HG02938 (cell line): ENCODE measurements around the gene PCMT1.
A peak's percentile ranks its signal among the peaks of the same experiment; 100 is the strongest.
"Not testable (repeated sequence)": the region's sequence is repeated elsewhere in the genome, so short reads cannot be mapped to it uniquely, and the experiment has no call there.

ENCODE experiments used
- ATAC-seq: cut with Tn5 transposase; IDR thresholded peaks from one replicate; pipeline ENCODE4 v1.9.1; 2021; ENCODE audit warnings: mild to moderate bottlenecking, moderate library complexity; ENCODE audit not compliant: unreplicated experiment

Gene PCMT1

DNA sequence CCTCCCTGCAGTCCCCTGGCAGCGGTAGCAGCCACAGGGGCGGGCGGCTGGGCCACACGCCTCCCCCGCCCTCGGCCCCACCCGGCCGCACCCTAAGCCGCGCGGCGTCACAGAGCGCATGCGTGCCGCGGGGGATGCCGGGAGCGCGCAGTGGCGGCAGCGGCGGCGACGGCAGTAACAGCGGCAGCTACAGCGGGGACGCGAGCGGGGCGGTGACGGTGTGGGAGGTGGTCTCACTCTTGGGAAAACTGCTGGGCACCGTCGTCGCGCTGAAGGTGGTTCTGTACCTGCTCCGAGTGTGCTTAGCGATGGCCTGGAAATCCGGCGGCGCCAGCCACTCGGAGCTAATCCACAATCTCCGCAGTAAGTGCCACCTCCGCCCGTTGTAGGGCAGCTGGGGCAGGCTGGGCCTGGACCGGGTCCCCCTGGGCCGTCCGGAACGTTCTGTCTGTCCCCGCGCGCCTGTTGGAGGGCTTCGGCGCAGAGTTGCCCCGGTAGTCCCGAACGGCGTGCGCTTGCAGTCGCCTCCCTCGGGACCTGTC lies at the start of gene PCMT1:
Gene PCMT1, plus strand, starts transcription at position 148 of the 542 bp plus-strand sequence. Its CDS starts 161 bp downstream, at position 309.
- ATAC-seq, result peak; percentile 72

DNA sequence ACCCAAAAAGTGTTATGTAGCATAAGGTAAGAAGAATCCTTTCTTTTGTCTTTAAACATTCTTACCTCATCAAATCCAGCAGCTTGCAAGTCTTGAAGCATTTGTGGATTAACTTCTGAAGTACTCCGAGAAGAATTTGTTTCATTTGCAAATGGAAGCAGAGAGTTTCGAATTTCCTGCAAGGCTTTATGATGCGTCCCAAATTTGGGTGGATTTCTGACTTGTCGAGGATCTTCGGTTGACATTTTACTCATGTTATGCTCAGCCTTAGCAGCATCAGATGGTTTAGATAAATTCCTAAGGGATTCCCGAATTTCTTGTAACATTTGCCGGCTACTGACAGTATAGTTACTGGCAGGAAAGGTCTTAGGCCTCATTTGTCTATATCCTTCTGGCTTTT lies 47.8 kb upstream of the PCMT1 start:
- ATAC-seq, result no peak

DNA sequence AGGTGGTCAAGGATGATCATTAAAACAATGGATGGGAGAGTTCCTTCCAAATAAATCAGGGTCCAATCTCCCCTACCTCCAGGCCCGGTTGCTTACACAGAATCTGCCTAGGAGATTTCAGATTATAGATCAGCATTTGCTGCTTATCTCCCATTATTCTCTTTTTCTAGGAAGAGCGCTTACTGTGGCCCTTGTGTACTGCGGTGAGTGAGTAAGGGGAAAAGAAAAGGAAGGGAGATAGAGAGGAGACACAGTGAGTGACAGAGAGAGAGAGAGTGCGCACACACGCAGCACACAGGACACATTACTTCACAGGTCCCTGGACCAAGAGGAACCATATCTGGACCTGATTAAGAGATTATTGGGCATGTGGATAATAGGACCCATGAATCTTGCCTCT lies 37.8 kb upstream of the PCMT1 start:
- ATAC-seq, result no peak

DNA sequence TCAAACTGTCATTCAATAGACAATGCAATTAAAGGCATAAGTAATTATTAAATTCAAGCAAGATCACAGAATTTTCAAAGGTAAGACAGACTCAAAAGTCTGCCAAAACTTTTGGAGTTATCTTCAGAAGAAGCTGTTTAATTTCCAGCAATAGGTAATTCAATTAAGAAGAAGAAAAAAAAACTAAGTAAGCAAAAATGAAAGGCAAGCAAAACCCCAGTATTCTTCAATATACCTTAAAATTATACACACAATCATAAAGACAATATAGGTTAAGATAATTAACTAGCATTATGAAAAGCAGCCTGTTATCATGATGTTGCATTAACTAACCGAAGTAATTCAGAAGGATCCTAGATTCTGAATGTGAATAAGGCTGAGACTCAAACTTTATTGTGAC lies 35.1 kb upstream of the PCMT1 start:
- ATAC-seq, result no peak

DNA sequence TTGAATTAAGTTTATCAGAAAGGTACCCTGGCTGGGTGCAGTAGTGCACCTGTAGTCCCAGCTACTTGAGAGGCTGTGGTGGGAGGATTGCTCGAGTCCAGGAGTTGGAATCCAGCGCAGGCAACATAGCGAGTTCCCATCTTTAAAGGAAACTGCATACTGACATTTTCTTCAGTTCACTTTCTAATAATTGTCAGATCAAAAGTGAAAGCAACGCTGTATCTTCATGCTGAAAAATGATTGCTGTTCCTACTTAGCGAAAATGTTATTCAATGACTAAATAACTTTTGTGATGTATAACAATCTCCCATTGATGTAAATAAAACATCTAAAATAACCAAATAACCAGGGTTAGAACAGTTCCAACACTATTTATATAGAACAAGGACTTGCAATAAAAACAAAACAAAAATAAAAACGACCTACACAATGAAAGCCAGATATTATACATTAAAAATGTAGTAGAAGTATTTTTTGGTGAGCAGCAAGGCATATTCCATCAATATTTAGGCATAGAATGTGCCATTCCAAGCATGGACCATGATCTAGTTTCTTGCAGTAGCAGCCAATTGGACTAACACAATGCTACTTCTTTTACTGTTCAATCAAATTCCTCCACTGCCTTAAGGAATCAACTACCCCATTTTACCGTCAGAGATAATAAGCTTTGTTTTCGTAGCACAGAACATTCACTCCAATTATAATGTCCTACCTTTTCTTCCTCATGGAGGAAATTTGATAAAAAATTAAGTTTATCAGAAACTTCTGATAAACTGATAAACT lies 33.2 kb upstream of the PCMT1 start:
- ATAC-seq, result no peak

DNA sequence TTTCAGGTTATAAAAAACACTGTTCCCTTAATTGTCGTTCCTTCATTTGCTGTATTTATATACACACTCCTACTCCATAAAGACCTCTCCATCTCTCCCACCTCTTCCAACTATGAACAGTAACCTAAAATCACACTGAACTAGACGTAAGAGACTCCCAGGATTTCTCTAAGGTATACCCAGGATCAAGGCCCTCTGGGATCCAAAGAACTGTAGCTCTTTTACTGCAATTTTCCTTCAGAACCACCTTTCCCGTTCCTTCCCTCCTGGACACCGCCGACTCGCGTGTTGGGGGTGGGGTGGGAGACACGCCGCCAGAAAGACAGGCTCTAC lies 32.3 kb upstream of the PCMT1 start:
- no peak for ATAC-seq

DNA sequence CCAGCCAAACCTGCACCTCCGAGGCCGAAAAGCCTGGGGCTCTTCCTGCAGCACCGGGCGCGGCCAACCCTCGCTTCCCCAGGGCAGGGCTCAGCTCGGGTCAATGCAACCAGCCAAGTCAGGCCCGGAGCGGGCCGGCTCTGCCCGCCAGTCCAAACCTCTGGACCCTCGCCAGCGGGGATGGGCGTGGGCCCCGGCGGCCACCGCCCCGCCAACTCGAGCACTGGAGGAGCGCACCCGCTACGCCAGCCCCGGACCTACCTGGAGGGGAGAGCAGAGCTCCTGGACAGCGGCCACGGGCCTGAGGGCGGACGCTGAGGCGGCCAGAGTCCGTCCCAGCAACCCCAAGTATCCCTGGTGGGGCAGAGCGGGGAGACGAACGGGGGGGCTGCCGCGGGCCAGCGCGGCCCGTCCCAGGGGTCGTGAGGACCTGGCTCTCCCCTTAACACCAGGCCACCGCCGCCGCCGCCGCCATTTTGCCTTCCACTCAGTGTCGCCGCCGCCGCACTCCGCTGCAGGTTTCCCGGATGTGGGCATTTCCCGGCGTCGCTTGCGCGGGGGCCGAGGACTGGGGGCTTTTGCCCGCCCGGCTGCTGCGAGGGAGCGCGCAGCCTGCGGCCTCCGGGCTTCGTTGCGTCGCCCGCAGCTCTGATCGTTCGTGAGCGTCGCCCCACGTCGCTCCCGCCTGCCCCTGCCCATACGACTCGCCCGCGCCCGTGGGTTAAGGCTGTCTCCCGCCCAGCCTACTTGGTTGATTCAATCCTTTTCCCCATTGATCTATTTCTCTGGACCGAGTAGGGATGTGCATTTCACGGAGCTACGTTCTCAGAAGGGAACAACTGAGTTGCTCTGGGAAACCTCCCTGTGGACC lies 31.7 kb upstream of the PCMT1 start, which contains the start of gene LATS1:
Gene LATS1, minus strand, starts transcription at position 514 of the 871 bp plus-strand sequence. CDS start 15,975 bp downstream, outside the sequence.
- peak; percentile 78 for ATAC-seq

DNA sequence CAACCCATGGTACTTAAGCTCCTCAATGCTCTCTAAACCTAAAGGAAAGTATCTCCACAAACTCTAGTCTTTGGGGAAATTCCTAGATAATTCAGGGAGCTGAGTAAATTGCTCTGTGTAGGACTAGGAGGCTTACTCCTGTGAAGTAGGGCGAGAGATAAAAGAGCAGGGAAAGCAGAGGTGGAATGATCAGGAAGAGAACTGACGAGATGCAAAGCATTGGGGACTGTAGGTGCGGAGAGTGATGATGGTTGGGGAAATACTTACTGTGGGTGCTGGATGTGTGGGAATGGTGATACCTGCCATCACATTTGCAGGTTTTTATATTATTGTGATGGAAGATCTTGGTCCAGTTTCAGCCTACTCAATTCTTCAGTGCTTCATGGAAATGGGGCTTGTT lies 30.0 kb upstream of the PCMT1 start:
- no peak for ATAC-seq

DNA sequence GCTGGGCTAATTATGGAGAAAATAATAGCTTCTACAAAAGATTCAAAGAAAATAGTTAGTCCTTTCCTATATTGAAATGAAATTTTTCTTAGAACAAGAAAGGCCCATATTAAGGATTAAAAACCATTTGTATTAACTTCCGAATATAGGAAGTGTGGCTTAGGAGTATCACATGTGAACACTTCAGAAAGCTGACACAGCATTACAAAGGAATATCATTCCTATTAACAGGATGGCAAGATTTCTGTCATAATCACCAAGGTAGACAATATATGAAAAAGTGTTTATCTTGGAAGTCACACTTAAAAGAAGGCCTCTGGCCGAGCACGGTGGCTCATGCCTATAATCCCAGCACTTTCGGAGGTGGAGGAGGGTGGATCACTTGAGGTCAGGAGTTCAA lies 26.3 kb upstream of the PCMT1 start:
- ATAC-seq, result no peak

DNA sequence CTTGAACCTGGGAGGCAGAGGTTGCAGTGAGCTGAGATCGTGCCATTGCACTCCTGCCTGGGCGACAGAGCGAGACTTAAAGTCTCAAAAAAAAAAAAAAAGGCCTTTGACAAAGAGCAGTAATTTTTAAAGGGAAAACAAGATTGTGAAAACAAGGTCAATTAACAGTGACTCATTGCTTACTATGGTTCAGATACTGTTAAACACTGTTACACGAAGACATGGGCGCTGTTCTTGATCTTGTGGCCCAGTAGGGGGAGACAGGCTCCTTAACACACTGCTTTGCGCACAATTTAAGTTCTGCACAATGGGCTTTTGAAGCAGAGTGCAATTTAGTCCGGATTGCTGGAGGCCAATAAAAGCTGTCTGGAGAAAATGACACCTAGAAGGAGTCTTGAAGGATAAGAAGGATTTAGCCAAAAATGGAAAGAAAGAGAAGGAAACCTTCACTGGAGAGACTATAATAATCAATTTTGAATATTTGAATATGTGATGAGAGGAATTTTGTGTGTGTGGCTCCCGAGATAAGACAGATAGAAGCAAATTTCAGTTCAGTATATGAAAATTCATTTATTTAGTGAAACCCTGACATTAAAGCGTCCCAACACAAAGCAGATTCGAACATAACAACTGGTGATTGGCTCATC lies 25.6 kb upstream of the PCMT1 start:
- peak; percentile 64 for ATAC-seq

DNA sequence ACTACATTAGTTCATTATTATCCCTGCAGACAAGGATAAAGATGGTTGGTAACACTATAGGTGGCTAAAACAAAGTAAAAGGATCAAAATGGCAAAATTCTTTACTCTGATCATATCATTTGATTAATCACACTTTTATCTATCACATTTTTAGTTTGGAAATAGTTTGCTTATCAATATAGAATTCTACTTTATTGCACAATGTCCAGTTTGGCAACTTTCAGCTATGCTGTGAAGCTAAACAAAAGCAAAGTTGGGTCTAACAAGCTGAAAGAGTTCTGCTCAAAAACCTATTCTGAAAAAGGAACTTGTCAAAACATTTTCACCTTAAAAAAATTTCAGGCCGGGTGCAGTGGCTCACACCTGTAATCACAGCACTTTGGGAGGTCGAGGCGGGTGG lies 23.8 kb upstream of the PCMT1 start:
- ATAC-seq, result no peak

DNA sequence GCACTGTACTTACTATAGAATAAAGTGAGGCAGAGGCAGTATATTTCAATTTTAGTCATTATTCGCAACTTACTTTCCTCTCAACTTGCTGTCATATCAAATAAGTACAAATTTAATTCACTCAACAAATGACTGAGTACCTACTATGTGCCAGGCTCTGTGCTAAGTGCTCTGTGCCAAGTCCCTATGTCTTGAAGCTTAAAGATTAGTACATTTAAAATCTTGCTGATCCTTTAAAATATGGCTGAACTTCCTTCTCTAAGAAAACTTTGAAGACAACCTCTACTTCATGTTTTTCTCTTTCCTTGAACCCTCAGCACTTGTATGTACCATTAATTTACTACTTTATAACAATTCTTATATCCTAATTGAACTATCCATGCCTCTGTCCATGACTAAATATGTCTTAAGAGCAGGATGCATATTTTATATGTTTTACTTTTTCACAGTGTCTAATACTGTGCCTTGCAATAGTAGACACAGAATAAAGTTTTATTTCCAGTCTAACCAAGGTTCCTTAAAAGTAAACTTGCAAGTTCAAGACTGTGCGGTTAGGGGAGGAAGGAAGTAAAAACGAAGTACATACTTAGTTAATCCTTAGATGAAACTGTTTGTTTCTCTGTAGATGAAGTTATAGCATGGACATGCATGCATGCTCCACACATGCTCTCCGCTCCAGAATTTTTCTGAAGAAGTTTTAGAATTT lies 21.6 kb upstream of the PCMT1 start:
- ATAC-seq, result no peak

DNA sequence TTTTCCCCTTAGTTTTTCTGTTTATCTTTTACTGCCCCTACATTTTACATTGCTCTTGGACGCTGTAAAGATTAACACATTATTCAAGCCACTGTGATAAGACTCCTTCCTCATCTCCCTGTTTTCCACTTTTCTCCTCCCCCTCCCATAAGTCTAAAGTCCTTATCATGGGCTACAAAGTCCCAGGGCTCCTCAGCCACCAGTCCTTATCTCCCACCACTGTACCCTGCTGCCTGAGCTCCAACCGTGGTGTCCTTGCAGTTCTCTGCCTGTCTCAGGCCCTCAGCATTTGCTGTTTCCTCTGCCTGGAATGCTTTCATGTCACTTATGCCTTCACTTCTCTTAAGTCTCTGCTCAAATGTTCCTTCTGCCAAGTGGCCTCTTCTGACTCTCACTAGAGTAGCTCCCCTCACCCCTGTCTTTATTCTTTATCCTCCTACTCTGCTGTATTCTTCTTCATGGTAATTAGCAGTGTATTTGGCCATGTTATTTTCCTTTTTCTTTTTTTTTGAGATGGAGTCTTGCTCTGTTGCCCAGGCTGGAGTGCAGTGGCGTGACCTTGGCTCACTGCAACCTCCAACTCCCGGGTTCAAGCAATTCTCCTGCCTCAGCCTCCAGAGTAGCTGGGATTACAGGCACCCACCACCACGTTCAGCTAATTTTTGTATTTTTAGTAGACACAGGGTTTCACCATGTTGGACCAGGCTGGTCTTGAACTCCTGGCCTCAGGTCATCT lies 20.9 kb upstream of the PCMT1 start:
- ATAC-seq, result no peak

DNA sequence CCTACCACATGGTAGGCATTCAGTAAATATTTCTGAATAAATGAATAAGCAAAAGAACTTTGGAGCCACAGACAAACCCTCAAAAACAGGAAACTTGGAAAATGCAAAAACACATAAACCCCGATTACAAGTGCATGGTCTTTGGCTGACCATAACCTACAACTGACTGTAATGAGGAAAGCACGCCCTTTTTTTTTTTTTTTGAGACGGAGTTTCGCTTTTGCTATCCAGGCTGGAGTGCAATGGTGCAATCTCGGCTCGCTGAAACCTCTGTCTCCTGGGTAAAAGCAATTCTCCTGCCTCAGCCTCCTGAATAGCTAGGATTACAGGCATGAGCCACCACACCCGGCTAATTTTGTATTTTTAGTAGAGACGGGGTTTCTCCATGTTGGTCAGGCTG lies 19.7 kb upstream of the PCMT1 start:
- ATAC-seq, result no peak

DNA sequence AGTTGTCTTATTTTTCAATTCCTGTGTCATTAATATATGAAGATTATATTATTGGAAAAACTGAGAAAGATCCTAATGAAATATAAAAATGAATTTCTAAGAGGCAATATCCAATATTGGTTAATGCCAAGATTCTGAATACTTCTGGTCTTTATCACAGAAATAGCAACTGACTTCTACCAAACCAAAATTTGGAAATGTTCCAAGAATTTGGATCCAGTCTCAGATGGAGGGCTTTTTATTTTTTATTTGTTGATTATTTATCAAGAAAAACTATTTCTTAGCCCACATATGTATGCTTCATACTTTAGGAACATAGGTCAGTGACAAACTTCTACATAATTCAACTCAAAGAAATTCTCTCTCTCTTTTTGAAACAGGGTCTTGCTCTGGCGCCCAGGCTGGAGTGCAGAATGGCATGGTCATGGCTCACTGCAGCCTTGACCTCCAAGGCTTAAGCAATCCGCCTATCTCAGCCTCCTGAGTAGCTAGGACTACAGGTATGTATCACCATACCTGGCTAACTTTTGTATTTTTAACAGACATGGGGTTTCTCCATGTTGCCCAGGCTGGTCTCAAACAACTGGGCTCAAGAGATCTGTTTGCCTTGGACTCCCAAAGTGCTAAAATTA lies 16.3 kb upstream of the PCMT1 start:
- no peak for ATAC-seq

DNA sequence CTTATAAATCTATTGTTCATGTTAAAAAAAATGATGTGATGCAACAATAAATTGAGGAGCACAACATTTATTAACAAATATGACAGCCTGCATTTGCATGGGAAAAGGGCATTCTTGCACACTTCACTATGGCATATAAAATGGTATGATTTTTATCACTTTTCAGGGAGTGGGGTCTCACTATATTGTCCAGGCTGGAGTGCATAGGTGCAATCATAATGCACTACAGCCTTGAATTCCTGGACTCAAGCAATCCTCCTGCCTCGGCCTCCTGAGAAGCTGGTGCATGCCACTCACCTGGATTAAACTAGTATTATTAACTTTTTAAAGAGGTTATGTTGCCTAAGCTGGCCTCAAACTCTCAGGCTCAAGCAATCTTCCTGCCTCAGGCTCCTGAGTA lies 14.6 kb upstream of the PCMT1 start:
- no peak for ATAC-seq

DNA sequence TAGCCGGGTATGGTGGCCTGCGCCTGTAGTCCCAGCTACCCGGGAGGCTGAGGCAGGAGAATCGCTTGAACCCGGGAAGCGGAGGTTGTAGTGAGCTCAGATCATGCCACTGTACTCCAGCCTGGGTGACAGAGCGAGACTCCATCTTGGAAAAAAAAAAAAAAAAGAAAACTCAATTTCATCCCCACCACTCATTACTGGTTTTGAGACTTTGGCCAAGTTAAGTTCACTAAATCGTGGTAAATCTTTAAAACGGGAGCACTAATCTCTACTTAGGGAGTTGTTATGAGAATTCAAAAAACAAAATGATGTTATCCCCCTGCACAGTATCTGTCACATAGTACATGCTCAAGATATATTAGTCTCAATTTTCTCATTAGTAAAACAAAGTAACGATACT lies 4.3 kb upstream of the PCMT1 start:
- ATAC-seq, result not testable (repeated sequence)

DNA sequence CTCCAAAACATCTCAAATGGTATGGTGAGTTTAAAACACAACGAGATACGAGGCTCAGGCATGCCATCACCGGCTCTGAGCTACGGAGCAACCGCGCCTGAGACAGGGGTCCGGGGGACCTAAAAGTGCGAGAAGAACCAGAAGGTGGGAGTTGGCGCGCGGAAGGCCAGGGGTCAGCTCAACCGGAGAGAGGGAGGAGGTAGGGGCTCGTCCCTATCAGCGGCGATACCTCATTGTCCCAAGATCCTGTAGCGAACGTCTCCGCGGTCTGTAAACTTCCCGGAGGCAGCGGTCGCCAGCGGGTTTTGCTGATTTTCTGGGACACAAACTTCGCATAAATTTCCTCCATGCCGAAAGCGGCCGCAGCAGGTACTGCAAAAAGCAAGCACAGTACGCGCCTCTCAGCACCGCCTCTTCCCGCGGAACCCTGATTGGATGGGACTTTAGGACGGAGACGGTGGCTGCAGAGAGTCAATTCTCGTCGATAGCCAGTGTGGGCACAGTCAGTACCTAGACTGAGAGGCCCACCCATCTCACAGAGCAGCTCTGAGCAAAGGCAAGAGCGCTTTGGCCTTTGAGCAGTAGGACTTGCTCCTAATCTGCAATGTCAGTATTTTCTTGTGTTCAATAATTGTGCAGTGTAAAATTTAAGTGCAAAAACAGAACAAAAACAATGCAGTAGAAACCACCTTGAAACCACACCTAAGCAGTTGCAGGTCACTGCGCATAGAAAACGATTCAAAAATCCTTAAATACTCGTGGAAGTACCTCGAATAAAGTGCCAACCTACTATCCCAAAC lies 3.2 kb upstream of the PCMT1 start, which contains the start of gene NUP43:
Gene NUP43, minus strand, starts transcription at position 383 of the 800 bp plus-strand sequence. Its CDS starts 34 bp downstream, at position 349.
- peak; percentile 54 for ATAC-seq
